Duodenal mucosa (tissue), 2 donors: ENCODE data around the gene RNF141.

Experiments
- H3K27ac ChIP-seq: one replicate; pipeline ENCODE4 v1.7.0; 2013; ENCODE audit warnings: low read depth, low read length
- H3K27me3 ChIP-seq, 2 donors: one replicate each; pipeline ENCODE4 v1.7.0; 2013; ENCODE audit warnings: low read length in 2 of 2, control low read depth in 1 of 2; ENCODE audit not compliant: insufficient read depth in 2 of 2, control insufficient read depth in 1 of 2
- H3K36me3 ChIP-seq, 2 donors: one replicate each; pipeline ENCODE4 v1.7.0; 2013; ENCODE audit warnings: low read length in 2 of 2, control low read depth in 1 of 2; ENCODE audit not compliant: insufficient read depth in 2 of 2, control insufficient read depth in 1 of 2
- H3K4me1 ChIP-seq, 2 donors: one replicate each; pipeline ENCODE4 v1.7.0; 2013; ENCODE audit warnings: low read length in 2 of 2, control low read depth in 1 of 2; ENCODE audit not compliant: insufficient read depth in 2 of 2, control insufficient read depth in 1 of 2
- H3K4me3 ChIP-seq, 2 donors: one replicate each; pipeline ENCODE4 v1.7.0; 2013; ENCODE audit warnings: low read length in 2 of 2, low read depth in 1 of 2
- H3K9ac ChIP-seq, 2 donors: one replicate each; pipeline ENCODE4 v1.7.0; 2013; ENCODE audit warnings: low read length in 2 of 2, low read depth in 1 of 2
- H3K9me3 ChIP-seq, 2 donors: one replicate each; pipeline ENCODE4 v1.7.0; 2013; ENCODE audit warnings: low read length in 2 of 2, control low read depth in 1 of 2; ENCODE audit not compliant: control insufficient read depth in 1 of 2

The RNF141 gene

GRCh38 chr11:10561947-10562346 lies 21.0 kb upstream of the RNF141 start:
- no peaks in the 10 kb centered on the region for H3K36me3 ChIP-seq
- H3K27ac ChIP-seq = no peak overlapping the region
- no peak overlapping the region for H3K4me3 ChIP-seq
- no peaks in the 10 kb centered on the region for H3K27me3 ChIP-seq
- no peaks in the 10 kb centered on the region for H3K9me3 ChIP-seq
- peaks cover 13 to 17% of the 10 kb centered on the region in 2 donors for H3K4me1 ChIP-seq
- H3K9ac ChIP-seq = no peak overlapping the region

- Histone ChIP-seq H3K36me3 (no peaks in the 10 kb centered on the region), H3K27ac (no peak overlapping the region), H3K9ac (no peak overlapping the region)
Observed at GRCh38 chr11:10561043-10561818, 20.2 kb upstream of the RNF141 start.

GRCh38 chr11:10558288-10558687 lies 17.3 kb upstream of the RNF141 start:
- Histone ChIP-seq H3K4me1 (peaks cover 13 to 19% of the 10 kb centered on the region in 2 donors), H3K9me3 (no peaks in the 10 kb centered on the region), H3K4me3 (no peak overlapping the region), H3K27ac (no peak overlapping the region), H3K27me3 (no peaks in the 10 kb centered on the region), H3K9ac (no peak overlapping the region), H3K36me3 (no peaks in the 10 kb centered on the region)

More at GRCh38 chr11:10561043-10561818, 20.2 kb upstream of the RNF141 start:
- Histone ChIP-seq H3K4me3 (no peak overlapping the region), H3K4me1 (peaks cover 13 to 19% of the 10 kb centered on the region in 2 donors), H3K27me3 (no peaks in the 10 kb centered on the region), H3K9me3 (no peaks in the 10 kb centered on the region)

GRCh38 chr11:10556590-10556989 lies 15.6 kb upstream of the RNF141 start:
- no peaks in the 10 kb centered on the region for H3K9me3 ChIP-seq
- H3K4me3 ChIP-seq = no peak overlapping the region
- no peak overlapping the region for H3K9ac ChIP-seq
- peaks cover 13 to 19% of the 10 kb centered on the region in 2 donors for H3K4me1 ChIP-seq
- H3K27ac ChIP-seq = no peak overlapping the region
- no peaks in the 10 kb centered on the region for H3K36me3 ChIP-seq
- H3K27me3 ChIP-seq = no peaks in the 10 kb centered on the region

GRCh38 chr11:10551845-10552352 lies 10.9 kb upstream of the RNF141 start:
- H3K27me3 ChIP-seq = no peaks in the 10 kb centered on the region

GRCh38 chr11:10551290-10551592 lies 10.3 kb upstream of the RNF141 start:
- Histone ChIP-seq H3K4me3 (no peak overlapping the region), H3K4me1 (peaks cover 0 to 5% of the 10 kb centered on the region in 2 donors), H3K9ac (no peak overlapping the region), H3K36me3 (no peaks in the 10 kb centered on the region), H3K27ac (no peak overlapping the region), H3K27me3 (no peaks in the 10 kb centered on the region), H3K9me3 (no peaks in the 10 kb centered on the region)

More at GRCh38 chr11:10551845-10552352, 10.9 kb upstream of the RNF141 start:
- H3K9ac ChIP-seq = no peak overlapping the region
- H3K9me3 ChIP-seq = no peaks in the 10 kb centered on the region
- no peak overlapping the region for H3K4me3 ChIP-seq
- H3K4me1 ChIP-seq = peaks cover 0 to 7% of the 10 kb centered on the region in 2 donors
- no peak overlapping the region for H3K27ac ChIP-seq
- H3K36me3 ChIP-seq = no peaks in the 10 kb centered on the region

- no peaks in the 10 kb centered on the region for H3K36me3 ChIP-seq
- no peak overlapping the region for H3K4me3 ChIP-seq
- peaks cover 0 to 5% of the 10 kb centered on the region in 2 donors for H3K4me1 ChIP-seq
- H3K27ac ChIP-seq = no peak overlapping the region
- H3K9me3 ChIP-seq = no peaks in the 10 kb centered on the region
- no peak overlapping the region for H3K9ac ChIP-seq
- H3K27me3 ChIP-seq = no peaks in the 10 kb centered on the region
Observed at GRCh38 chr11:10550503-10551289, 9.7 kb upstream of the RNF141 start.

GRCh38 chr11:10544491-10545465 lies 3.8 kb upstream of the RNF141 start:
- H3K4me1 ChIP-seq = peaks cover 9 to 10% of the 10 kb centered on the region in 2 donors
- H3K27me3 ChIP-seq = no peaks in the 10 kb centered on the region
- no peaks in the 10 kb centered on the region for H3K9me3 ChIP-seq
- no peak overlapping the region for H3K4me3 ChIP-seq
- H3K9ac ChIP-seq = no peak overlapping the region
- no peaks in the 10 kb centered on the region for H3K36me3 ChIP-seq
- H3K27ac ChIP-seq = no peak overlapping the region

- no peak overlapping the region for H3K9ac ChIP-seq
- H3K27ac ChIP-seq = no peak overlapping the region
- H3K27me3 ChIP-seq = no peaks in the 10 kb centered on the region
- H3K36me3 ChIP-seq = no peaks in the 10 kb centered on the region
- H3K4me1 ChIP-seq = peaks cover 12% of the 10 kb centered on the region in 2 donors
- no peaks in the 10 kb centered on the region for H3K9me3 ChIP-seq
- no peak overlapping the region for H3K4me3 ChIP-seq
Observed at GRCh38 chr11:10543782-10544181, 2.8 kb upstream of the RNF141 start.
